Endothelial cell of umbilical vein (primary cell): ENCODE results near the gene DPH6. TPM values are rescaled to one million over a fixed set of nuclear protein-coding genes. Genes with fewer than 3 reads are reported as not detected.

Experiments
- BruUV-seq: library from RNA; stranded (reverse); fragments of 400-500 nt; replicated peaks from 2 replicates; lab custom pipeline; 2021; lab: Mats Ljungman, UMichigan
- CTCF ChIA-PET: fragments of 300-600, 350-600 bp; sonication (Branson Sonifier 250); formaldehyde crosslinking; loops from one replicate; lab custom pipeline; 2021; ENCODE audit warnings: antibody characterized with exemption, inconsistent platforms; lab: Charles Lee
- POLR2A ChIA-PET: fragments of 300-600, 350-600 bp; sonication (Branson Sonifier 250); formaldehyde crosslinking; loops from one replicate; lab custom pipeline; 2021; ENCODE audit warnings: antibody characterized with exemption, inconsistent platforms; lab: Charles Lee
- DNase-seq: peaks from one replicate; pipeline ENCODE4 v3.0.0-alpha.2; 2011; ENCODE audit warnings: low read depth, low spot score
- FAIRE-seq: peaks from 2 replicates; lab custom pipeline; 2011; peaks lifted over from hg19 to GRCh38; lab: Jason Lieb, UNC
- H2AFZ ChIP-seq: 2 replicates; pipeline ENCODE4 v1.6.0; 2012; ENCODE audit warnings: low read depth, low read length, control low read depth, inconsistent platforms
- H3K27ac ChIP-seq: 2 replicates; pipeline ENCODE4 v1.5.1; 2011; ENCODE audit warnings: low read depth, mild to moderate bottlenecking, control low read depth, low read length, moderate library complexity; ENCODE audit not compliant: insufficient read depth
- H3K27me3 ChIP-seq, 2 experiments: 2 replicates each; pipeline versions ENCODE4 v1.6.0 to v1.6.1; 2011; ENCODE audit warnings: low read length in 2 of 2, mixed read lengths in 1 of 2; ENCODE audit not compliant: control insufficient read depth in 2 of 2, insufficient read depth in 2 of 2
- H3K36me3 ChIP-seq, 2 experiments: 2 replicates in 1 of 2; 3 replicates in 1 of 2; pipeline ENCODE4 v1.5.1; 2011; ENCODE audit warnings: low read length in 2 of 2, mild to moderate bottlenecking in 1 of 2, moderate library complexity in 1 of 2; ENCODE audit not compliant: control insufficient read depth in 2 of 2, insufficient read depth in 2 of 2; ENCODE audit errors: extremely low read depth in 1 of 2
- H3K4me1 ChIP-seq: 3 replicates; pipeline ENCODE4 v1.5.1; 2011; ENCODE audit warnings: mild to moderate bottlenecking, low read length; ENCODE audit not compliant: control insufficient read depth, insufficient read depth; ENCODE audit errors: extremely low read depth
- H3K4me2 ChIP-seq: 2 replicates; pipeline ENCODE4 v1.6.1; 2011; ENCODE audit warnings: low read length, control low read depth, mixed read lengths; ENCODE audit not compliant: insufficient read depth
- H3K4me3 ChIP-seq, 3 experiments: fragments of 200-600 bp in 1 of 3; sonication (generic), shearing (Covaris generic) in 1 of 3; replicated peaks in 1 of 3; 2 replicates each; pipeline ENCODE4 v1.5.1; 2011 to 2016; ENCODE audit warnings: control low read depth in 3 of 3, low read length in 3 of 3, mild to moderate bottlenecking in 2 of 3, inconsistent platforms in 1 of 3, low read depth in 1 of 3, moderate library complexity in 1 of 3; ENCODE audit not compliant: insufficient read depth in 1 of 3
- H3K79me2 ChIP-seq: 2 replicates; pipeline ENCODE4 v1.6.0; 2012; ENCODE audit warnings: low read length, inconsistent platforms; ENCODE audit not compliant: control insufficient read depth, insufficient read depth
- H3K9ac ChIP-seq: replicated peaks from 2 replicates; pipeline ENCODE3; 2011; ENCODE audit warnings: low read length, control low read depth; ENCODE audit not compliant: insufficient read depth; ENCODE audit errors: extremely low read depth
- H3K9me1 ChIP-seq: replicated peaks from 3 replicates; pipeline ENCODE4 v1.6.0; 2011; ENCODE audit warnings: mild to moderate bottlenecking, low read length; ENCODE audit not compliant: control insufficient read depth, insufficient read depth; ENCODE audit errors: extremely low read depth
- H3K9me3 ChIP-seq: replicated peaks from 2 replicates; pipeline ENCODE4 v1.5.1; 2012; ENCODE audit warnings: low read length, inconsistent platforms; ENCODE audit not compliant: control insufficient read depth, insufficient read depth
- H4K20me1 ChIP-seq: replicated peaks from 2 replicates; pipeline ENCODE3; 2011; ENCODE audit warnings: mild to moderate bottlenecking, low read length; ENCODE audit not compliant: control insufficient read depth, insufficient read depth; ENCODE audit errors: extremely low read depth
- EZH2 ChIP-seq: IDR thresholded peaks from 2 replicates; pipeline ENCODE4 v1.6.1; 2012; ENCODE audit warnings: borderline replicate concordance, low read depth, mild to moderate bottlenecking, moderate library complexity, low read length, inconsistent platforms; ENCODE audit not compliant: severe bottlenecking
- FOS ChIP-seq: IDR thresholded peaks from 2 replicates; pipeline ENCODE4 v1.6.1; 2011; ENCODE audit warnings: mild to moderate bottlenecking, low read length, moderate library complexity, borderline replicate concordance; ENCODE audit not compliant: insufficient read depth
- GATA2 ChIP-seq: IDR thresholded peaks from 2 replicates; pipeline ENCODE4 v1.7.0; 2011; ENCODE audit warnings: low read depth, mild to moderate bottlenecking, moderate library complexity, mixed read lengths, low read length; ENCODE audit not compliant: insufficient read length, insufficient read depth
- JUN ChIP-seq: IDR thresholded peaks from 2 replicates; pipeline ENCODE4 v1.6.1; 2011; ENCODE audit warnings: borderline replicate concordance, low read depth; ENCODE audit not compliant: insufficient read length, insufficient read depth
- MYC ChIP-seq: IDR thresholded peaks from one replicate; pipeline ENCODE4 v1.6.1; 2011; ENCODE audit warnings: mild to moderate bottlenecking, low read depth, low read length
- POLR2A ChIP-seq: IDR thresholded peaks from 2 replicates; pipeline ENCODE4 v1.6.1; 2012; ENCODE audit warnings: low read depth, mild to moderate bottlenecking, control low read depth, low read length
- POLR2AphosphoS5 ChIP-seq: IDR thresholded peaks from 2 replicates; pipeline ENCODE4 v1.6.1; 2012; ENCODE audit warnings: low read depth, mild to moderate bottlenecking, control low read depth, low read length, moderate library complexity; ENCODE audit not compliant: insufficient read depth
- dilution Hi-C: fragments of 300-500 bp; cut with MboI; formaldehyde crosslinking; loops from one replicate; pipeline ENCODE4 v1.15.0; 2019; ENCODE audit warnings: low sequenced_read_pairs; ENCODE audit not compliant: extremely low pct_ligation_motif_present
- intact Hi-C: fragments of 100-400 bp; cut with micrococcal nuclease; formaldehyde crosslinking; loops from one replicate; pipeline ENCODE4 v1.10.0; 2022
- polyA plus RNA-seq, 4 experiments: library from polyadenylated mRNA; depleted of rRNA in 3 of 4; stranded (reverse) in 3 of 4; unstranded in 1 of 4; fragments of >200 nt; gene quantifications; 2 replicates each; pipeline versions ENCODE4 v1.2.1 to v1.2.3, GENCODE V29; 2011 to 2012; ENCODE audit warnings: missing spikeins in 1 of 4
- total RNA-seq: library from RNA; stranded (reverse); gene quantifications from 2 replicates; pipeline ENCODE4 v1.2.3, GENCODE V29; 2021
- TF ChIP-seq, protein P1 (sequence below), 2 donors: IDR thresholded peaks; 1 replicate in 1 of 2; 2 replicates in 1 of 2; pipeline ENCODE4 v1.5.1; 2011; ENCODE audit warnings: low read length in 2 of 2, mild to moderate bottlenecking in 2 of 2, moderate library complexity in 2 of 2, control low read depth in 1 of 2, inconsistent platforms in 1 of 2, low read depth in 1 of 2; ENCODE audit not compliant: insufficient read depth in 1 of 2; ENCODE audit errors: extremely low read depth in 1 of 2
- TF ChIP-seq, protein P2 (sequence below): IDR thresholded peaks from 2 replicates; pipeline ENCODE4 v1.6.1; 2011; ENCODE audit not compliant: insufficient read depth, insufficient read length

Gene DPH6
- total and polyA plus RNA-seq, 2 donors (not counting 3 experiments of a cell fraction or from before 2014, with no cell fraction given) = 4.6 to 10.1 TPM

DNA sequence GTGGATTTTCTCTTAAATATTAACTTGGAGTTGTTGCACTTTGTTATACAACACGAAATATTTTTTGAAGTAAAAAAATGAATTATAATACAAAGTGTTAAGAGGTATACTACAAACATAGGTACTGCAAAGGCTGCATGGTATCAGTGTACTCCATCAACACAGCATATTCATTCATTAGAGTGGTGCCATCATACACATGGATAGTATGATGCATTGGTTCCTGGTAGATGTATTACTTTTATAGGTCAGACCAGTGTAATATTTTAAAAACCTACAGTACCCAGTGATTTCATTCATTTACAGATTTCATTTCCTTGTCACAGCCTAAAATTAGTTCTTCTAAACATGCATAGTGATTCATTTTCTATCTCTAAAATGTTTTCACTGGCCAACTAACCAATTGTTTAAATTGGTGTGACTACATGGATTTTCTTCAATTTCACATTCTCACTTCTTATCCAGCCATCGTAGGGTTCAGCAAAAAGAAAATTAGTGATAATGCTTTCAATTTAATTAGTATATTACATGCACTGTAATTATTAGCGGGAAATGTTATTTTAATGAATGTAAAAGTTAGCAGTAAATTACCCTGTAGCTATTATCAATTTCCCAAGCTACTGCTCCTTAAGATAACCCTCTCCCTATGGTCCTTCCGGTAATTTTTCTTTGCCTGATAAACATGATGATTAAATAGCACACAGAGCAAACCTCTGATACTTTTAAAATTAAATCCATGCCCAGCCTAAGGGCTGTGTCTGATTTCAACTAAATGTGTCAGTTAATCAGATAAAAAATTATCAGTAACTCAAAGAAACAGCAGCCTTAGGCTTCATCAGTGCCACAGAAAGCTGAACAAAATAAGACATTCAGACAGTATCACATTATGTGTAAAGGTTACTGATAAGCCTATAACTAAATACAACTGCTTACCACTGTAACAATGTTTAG, 68.4 kb downstream of the DPH6 start:
- Histone ChIP-seq H3K9me3 (no peaks in the 10 kb centered on the region), H3K4me1 (peaks cover 14% of the 10 kb centered on the region), H3K79me2 (no peaks in the 10 kb centered on the region), H3K27me3 (no peaks in the 10 kb centered on the region), H3K27ac (no peak overlapping the region), H3K4me2 (peak overlapping the region; percentile 58), H2AFZ (no peak overlapping the region), H3K9me1 (no peaks in the 10 kb centered on the region), H4K20me1 (no peaks in the 10 kb centered on the region), H3K9ac (no peak overlapping the region), H3K36me3 (no peaks in the 10 kb centered on the region), H3K4me3 (no peak overlapping the region)
- no TSS peak for BruUV-seq
- ChIA-PET CTCF (interaction anchor here (1.3 to 1.8 kb wide), 2 partner anchors 29 to 33 kb away, joined by 4 to 10 read pairs; no protein-coding TSS in a partner anchor), POLR2A (interaction anchor here (0.6 kb wide), 1 partner anchor 33 kb away, joined by 3 read pairs; no protein-coding TSS in a partner anchor)
- intact Hi-C loops = no loop called here
- dilution Hi-C loops = no loop called here
- DNase-seq (peak; percentile 49), FAIRE-seq (no peak)
- TF ChIP-seq, protein P1, sequence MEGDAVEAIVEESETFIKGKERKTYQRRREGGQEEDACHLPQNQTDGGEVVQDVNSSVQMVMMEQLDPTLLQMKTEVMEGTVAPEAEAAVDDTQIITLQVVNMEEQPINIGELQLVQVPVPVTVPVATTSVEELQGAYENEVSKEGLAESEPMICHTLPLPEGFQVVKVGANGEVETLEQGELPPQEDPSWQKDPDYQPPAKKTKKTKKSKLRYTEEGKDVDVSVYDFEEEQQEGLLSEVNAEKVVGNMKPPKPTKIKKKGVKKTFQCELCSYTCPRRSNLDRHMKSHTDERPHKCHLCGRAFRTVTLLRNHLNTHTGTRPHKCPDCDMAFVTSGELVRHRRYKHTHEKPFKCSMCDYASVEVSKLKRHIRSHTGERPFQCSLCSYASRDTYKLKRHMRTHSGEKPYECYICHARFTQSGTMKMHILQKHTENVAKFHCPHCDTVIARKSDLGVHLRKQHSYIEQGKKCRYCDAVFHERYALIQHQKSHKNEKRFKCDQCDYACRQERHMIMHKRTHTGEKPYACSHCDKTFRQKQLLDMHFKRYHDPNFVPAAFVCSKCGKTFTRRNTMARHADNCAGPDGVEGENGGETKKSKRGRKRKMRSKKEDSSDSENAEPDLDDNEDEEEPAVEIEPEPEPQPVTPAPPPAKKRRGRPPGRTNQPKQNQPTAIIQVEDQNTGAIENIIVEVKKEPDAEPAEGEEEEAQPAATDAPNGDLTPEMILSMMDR (IDR thresholded peaks at IDR 0.05; ENCODE audit: extremely low read depth in 1 of 2, insufficient read depth in 1 of 2, low read depth in 1 of 2, low read length in 2 of 2) = no peak
- TF ChIP-seq JUN (no peak), POLR2A (no peak), EZH2 (no peak), FOS (peak; percentile 12), GATA2 (peak; percentile 48), MYC (no peak), POLR2AphosphoS5 (no peak)
- TF ChIP-seq, protein P2, sequence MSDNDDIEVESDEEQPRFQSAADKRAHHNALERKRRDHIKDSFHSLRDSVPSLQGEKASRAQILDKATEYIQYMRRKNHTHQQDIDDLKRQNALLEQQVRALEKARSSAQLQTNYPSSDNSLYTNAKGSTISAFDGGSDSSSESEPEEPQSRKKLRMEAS = no peak
